Adrenal gland (tissue), 5 donors: ENCODE results near the gene ALPK3.

Experiments
- CTCF ChIP-seq, 6 experiments: fragments of 450-650 bp in 4 of 6; fragments of 200-600 bp in 2 of 6; sonication (generic) in 1 of 6; IDR thresholded peaks; 1 replicate in 5 of 6; 2 replicates in 1 of 6; pipeline versions ENCODE4 v1.5.1 to v1.8.0; 2016 to 2021; ENCODE audit warnings: antibody characterized with exemption in 6 of 6, mild to moderate bottlenecking in 2 of 6, moderate library complexity in 1 of 6
- POLR2A ChIP-seq, 2 donors: fragments of 450-650 bp; IDR thresholded peaks; one replicate each; pipeline ENCODE4 v1.6.1; 2017; ENCODE audit warnings: antibody characterized with exemption in 2 of 2, mild to moderate bottlenecking in 2 of 2, moderate library complexity in 1 of 2
- donor health status: DM: no; HTN: no; CAD: no.

- TF ChIP-seq CTCF (IDR thresholded peaks at IDR 0.05): no peak
- no peak for TF ChIP-seq POLR2A (IDR thresholded peaks at IDR 0.05)
These were observed 38.6 kb downstream of the ALPK3 start for GRCh38 chr15:84855765-84856164.
